ENCODE measurements around the gene ZNF438. TPM values are rescaled to one million over a fixed set of nuclear protein-coding genes. Genes with fewer than 3 reads are reported as not detected.
A peak's percentile ranks its signal among the peaks of the same experiment; 100 is the strongest.
"Not testable (repeated sequence)": the region's sequence is repeated elsewhere in the genome, so short reads cannot be mapped to it uniquely, and the experiment has no call there.

The ZNF438 gene
- total and polyA plus RNA-seq, 8 donors: 9.6 to 20.1 (median 10.7) TPM

- Histone ChIP-seq H3K4me1 (peaks cover 6 to 8% of the 10 kb centered on the region in 2 donors), H3K36me3 (no peaks in the 10 kb centered on the region), H3K27ac (no peak overlapping the region), H3K4me3 (no peak overlapping the region), H3K27me3 (no peaks in the 10 kb centered on the region), H3K9me3 (no peaks in the 10 kb centered on the region)
- no peak for TF ChIP-seq CTCF (IDR thresholded peaks at IDR 0.05)
- intact Hi-C loops (cut with DNase I): no loop called here
- ATAC-seq (no peak), DNase-seq (no peak)
Observed at GRCh38 chr10:31062856-31063255, 31.2 kb upstream of the ZNF438 start.

- H3K27me3 ChIP-seq: no peaks in the 10 kb centered on the region
- intact Hi-C loops (cut with DNase I): no loop called here
- H3K4me3 ChIP-seq: no peak overlapping the region
- H3K9me3 ChIP-seq: no peaks in the 10 kb centered on the region
- TF ChIP-seq CTCF (IDR thresholded peaks at IDR 0.05): no peak
- peaks cover 6 to 8% of the 10 kb centered on the region in 2 donors for H3K4me1 ChIP-seq
- H3K27ac ChIP-seq: no peak overlapping the region
- no peaks in the 10 kb centered on the region for H3K36me3 ChIP-seq
- no peak for ATAC-seq
- no peak for DNase-seq
Observed at GRCh38 chr10:31061941-31062340, 30.3 kb upstream of the ZNF438 start.

- peaks cover 6 to 8% of the 10 kb centered on the region in 2 donors for H3K4me1 ChIP-seq
- intact Hi-C loops (cut with DNase I): no loop called here
- DNase-seq (no peak), ATAC-seq (peak; percentile 62)
- H3K36me3 ChIP-seq: no peaks in the 10 kb centered on the region
- no peak overlapping the region for H3K27ac ChIP-seq
- no peak for TF ChIP-seq CTCF (IDR thresholded peaks at IDR 0.05)
- H3K9me3 ChIP-seq: no peaks in the 10 kb centered on the region
- H3K4me3 ChIP-seq: no peak overlapping the region
- no peaks in the 10 kb centered on the region for H3K27me3 ChIP-seq
Observed at GRCh38 chr10:31058795-31059703, 27.4 kb upstream of the ZNF438 start.

GRCh38 chr10:31056678-31057077, 25.0 kb upstream of the ZNF438 start:
- H3K36me3 ChIP-seq; DNase-seq; H3K27me3 ChIP-seq; H3K9me3 ChIP-seq; H3K27ac ChIP-seq; intact Hi-C loops (cut with DNase I); ATAC-seq; H3K4me3 ChIP-seq; H3K4me1 ChIP-seq: not testable (repeated sequence)

- H3K4me3 ChIP-seq: no peak overlapping the region
- DNase-seq (peak in 1 of 4 donors; percentile 67), ATAC-seq (no peak)
- H3K36me3 ChIP-seq: no peaks in the 10 kb centered on the region
- H3K27me3 ChIP-seq: no peaks in the 10 kb centered on the region
- intact Hi-C loops (cut with DNase I): no loop called here
- peaks cover 0 to 4% of the 10 kb centered on the region in 2 donors for H3K9me3 ChIP-seq
- no peak overlapping the region for H3K27ac ChIP-seq
- TF ChIP-seq CTCF (IDR thresholded peaks at IDR 0.05): no peak
- peaks cover 0 to 8% of the 10 kb centered on the region in 2 donors for H3K4me1 ChIP-seq
Observed at GRCh38 chr10:31055573-31056251, 24.0 kb upstream of the ZNF438 start.

Measured in left lung (tissue), 10 donors.